HG03565 (cell line): ENCODE data around the gene MYH11.
"Not testable (repeated sequence)": the region's sequence is repeated elsewhere in the genome, so short reads cannot be mapped to it uniquely, and the experiment has no call there.

Experiments
- ATAC-seq: cut with Tn5 transposase; IDR thresholded peaks from one replicate; pipeline ENCODE4 v1.9.1; 2021; ENCODE audit warnings: mild to moderate bottlenecking, moderate library complexity; ENCODE audit not compliant: unreplicated experiment

The MYH11 gene

GRCh38 chr16:15757077-15757386 is 99.8 kb downstream of the MYH11 start:
- no peak for ATAC-seq

- ATAC-seq = no peak
Measured at GRCh38 chr16:15754821-15755534, 101.8 kb downstream of the MYH11 start.

- no peak for ATAC-seq
Measured at GRCh38 chr16:15752717-15753488, 103.9 kb downstream of the MYH11 start.

- no peak for ATAC-seq
Measured at GRCh38 chr16:15751940-15752339, 104.9 kb downstream of the MYH11 start.

- no peak for ATAC-seq
Measured at GRCh38 chr16:15749985-15750384, 106.8 kb downstream of the MYH11 start.

- ATAC-seq = no peak
Measured at GRCh38 chr16:15749371-15749770, 107.5 kb downstream of the MYH11 start.

GRCh38 chr16:15748654-15749053 is 108.2 kb downstream of the MYH11 start:
- ATAC-seq = no peak

GRCh38 chr16:15747937-15748336 is 108.9 kb downstream of the MYH11 start:
- ATAC-seq = no peak

GRCh38 chr16:15746332-15746731 is 110.5 kb downstream of the MYH11 start:
- ATAC-seq = no peak

- no peak for ATAC-seq
Measured at GRCh38 chr16:15743657-15744056, 113.2 kb downstream of the MYH11 start.

GRCh38 chr16:15742716-15743115 is 114.1 kb downstream of the MYH11 start:
- ATAC-seq = no peak

- ATAC-seq = no peak
Measured at GRCh38 chr16:15741207-15741871, 115.5 kb downstream of the MYH11 start.

GRCh38 chr16:15739950-15740349 is 116.9 kb downstream of the MYH11 start:
- ATAC-seq = no peak

- no peak for ATAC-seq
Measured at GRCh38 chr16:15739464-15739863, 117.4 kb downstream of the MYH11 start.

- no peak for ATAC-seq
Measured at GRCh38 chr16:15737140-15737644, 119.6 kb downstream of the MYH11 start.

- ATAC-seq = no peak
Measured at GRCh38 chr16:15736529-15736928, 120.3 kb downstream of the MYH11 start.

- no peak for ATAC-seq
Measured at GRCh38 chr16:15735610-15736009, 121.2 kb downstream of the MYH11 start.

- no peak for ATAC-seq
Measured at GRCh38 chr16:15732416-15732815, 124.4 kb downstream of the MYH11 start.

GRCh38 chr16:15729152-15729551 is 127.7 kb downstream of the MYH11 start:
- no peak for ATAC-seq

- not testable (repeated sequence) for ATAC-seq
Measured at GRCh38 chr16:15727697-15728096, 129.1 kb downstream of the MYH11 start.

- ATAC-seq = no peak
Measured at GRCh38 chr16:15726715-15727114, 130.1 kb downstream of the MYH11 start.
